GM23338 (cell line): ENCODE measurements around the gene COBLL1.

ENCODE experiments used
- CREB1 ChIP-seq: fragments of 250-450 bp; sonication (Bioruptor Pico); IDR thresholded peaks from 2 replicates; pipeline ENCODE4 v1.5.0; 2020; ENCODE audit warnings: low read depth, mild to moderate bottlenecking, moderate library complexity
- EZH2 ChIP-seq: fragments of 200-600 bp; sonication (generic); IDR thresholded peaks from one replicate; pipeline ENCODE4 v1.8.0; 2017; ENCODE audit warnings: antibody characterized with exemption, mild to moderate bottlenecking, low read depth; ENCODE audit not compliant: unreplicated experiment
- EZH2phosphoT487 ChIP-seq: fragments of 200-600 bp; sonication (generic); IDR thresholded peaks from one replicate; pipeline ENCODE4 v1.8.1; 2018; ENCODE audit warnings: antibody characterized with exemption; ENCODE audit not compliant: unreplicated experiment
- POLR2AphosphoS5 ChIP-seq: IDR thresholded peaks from 2 replicates; pipeline ENCODE4 v1.6.1; 2016; ENCODE audit warnings: antibody characterized with exemption, low read depth
- STAT1 ChIP-seq: IDR thresholded peaks from one replicate; pipeline ENCODE4 v1.6.1; 2016; ENCODE audit warnings: antibody characterized with exemption; ENCODE audit not compliant: unreplicated experiment
- ZNF462 ChIP-seq: fragments of 250-450 bp; sonication (Bioruptor Pico); IDR thresholded peaks from 2 replicates; pipeline ENCODE4 v1.5.0; 2020; ENCODE audit warnings: mild to moderate bottlenecking, moderate library complexity
- TF ChIP-seq, protein P1 (sequence below), 2 experiments: fragments of 200-600 bp in 1 of 2; sonication (generic) in 1 of 2; conservative IDR thresholded peaks; 2 replicates each; pipeline versions ENCODE4 v1.5.1 to v1.6.1; 2016 to 2017; ENCODE audit warnings: antibody characterized with exemption in 2 of 2, low read depth in 2 of 2, mild to moderate bottlenecking in 2 of 2, moderate library complexity in 1 of 2
- TF ChIP-seq, protein P2 (sequence below): IDR thresholded peaks from 2 replicates; pipeline ENCODE4 v1.6.1; 2016; ENCODE audit warnings: antibody characterized with exemption
- TF ChIP-seq, protein P3 (sequence below): IDR thresholded peaks from one replicate; pipeline ENCODE4 v1.6.1; 2018; ENCODE audit warnings: antibody characterized with exemption; ENCODE audit not compliant: unreplicated experiment

DNA sequence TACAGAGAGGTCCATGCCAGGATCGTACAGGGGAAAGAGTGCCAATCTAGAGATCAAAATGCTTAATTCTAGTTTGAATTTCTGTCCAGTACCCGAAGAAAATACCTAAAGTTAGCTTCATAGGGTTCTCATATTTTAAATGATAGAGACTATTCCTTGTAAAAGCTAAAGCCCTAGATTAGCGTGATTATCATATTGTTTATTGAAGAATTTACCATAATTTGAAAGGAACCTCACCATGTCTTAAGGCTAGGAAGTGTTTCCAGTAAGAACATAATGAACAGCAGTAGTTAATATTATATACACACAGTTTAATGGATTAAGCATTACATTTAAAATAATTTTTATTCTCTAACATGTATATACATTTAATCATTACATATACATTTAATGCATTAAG, 68.5 kb downstream of the COBLL1 start:
- TF ChIP-seq, protein P1, sequence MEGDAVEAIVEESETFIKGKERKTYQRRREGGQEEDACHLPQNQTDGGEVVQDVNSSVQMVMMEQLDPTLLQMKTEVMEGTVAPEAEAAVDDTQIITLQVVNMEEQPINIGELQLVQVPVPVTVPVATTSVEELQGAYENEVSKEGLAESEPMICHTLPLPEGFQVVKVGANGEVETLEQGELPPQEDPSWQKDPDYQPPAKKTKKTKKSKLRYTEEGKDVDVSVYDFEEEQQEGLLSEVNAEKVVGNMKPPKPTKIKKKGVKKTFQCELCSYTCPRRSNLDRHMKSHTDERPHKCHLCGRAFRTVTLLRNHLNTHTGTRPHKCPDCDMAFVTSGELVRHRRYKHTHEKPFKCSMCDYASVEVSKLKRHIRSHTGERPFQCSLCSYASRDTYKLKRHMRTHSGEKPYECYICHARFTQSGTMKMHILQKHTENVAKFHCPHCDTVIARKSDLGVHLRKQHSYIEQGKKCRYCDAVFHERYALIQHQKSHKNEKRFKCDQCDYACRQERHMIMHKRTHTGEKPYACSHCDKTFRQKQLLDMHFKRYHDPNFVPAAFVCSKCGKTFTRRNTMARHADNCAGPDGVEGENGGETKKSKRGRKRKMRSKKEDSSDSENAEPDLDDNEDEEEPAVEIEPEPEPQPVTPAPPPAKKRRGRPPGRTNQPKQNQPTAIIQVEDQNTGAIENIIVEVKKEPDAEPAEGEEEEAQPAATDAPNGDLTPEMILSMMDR (conservative IDR thresholded peaks at IDR 0.05; ENCODE audit: low read depth in 2 of 2) = no peak
- TF ChIP-seq EZH2 = no peak
- no peak for TF ChIP-seq POLR2AphosphoS5
- TF ChIP-seq CREB1 (CRISPR knock-in tag) = no peak
- no peak for TF ChIP-seq ZNF462
- TF ChIP-seq, protein P2, sequence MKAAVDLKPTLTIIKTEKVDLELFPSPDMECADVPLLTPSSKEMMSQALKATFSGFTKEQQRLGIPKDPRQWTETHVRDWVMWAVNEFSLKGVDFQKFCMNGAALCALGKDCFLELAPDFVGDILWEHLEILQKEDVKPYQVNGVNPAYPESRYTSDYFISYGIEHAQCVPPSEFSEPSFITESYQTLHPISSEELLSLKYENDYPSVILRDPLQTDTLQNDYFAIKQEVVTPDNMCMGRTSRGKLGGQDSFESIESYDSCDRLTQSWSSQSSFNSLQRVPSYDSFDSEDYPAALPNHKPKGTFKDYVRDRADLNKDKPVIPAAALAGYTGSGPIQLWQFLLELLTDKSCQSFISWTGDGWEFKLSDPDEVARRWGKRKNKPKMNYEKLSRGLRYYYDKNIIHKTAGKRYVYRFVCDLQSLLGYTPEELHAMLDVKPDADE = no peak
- no peak for TF ChIP-seq STAT1
- TF ChIP-seq, protein P3, sequence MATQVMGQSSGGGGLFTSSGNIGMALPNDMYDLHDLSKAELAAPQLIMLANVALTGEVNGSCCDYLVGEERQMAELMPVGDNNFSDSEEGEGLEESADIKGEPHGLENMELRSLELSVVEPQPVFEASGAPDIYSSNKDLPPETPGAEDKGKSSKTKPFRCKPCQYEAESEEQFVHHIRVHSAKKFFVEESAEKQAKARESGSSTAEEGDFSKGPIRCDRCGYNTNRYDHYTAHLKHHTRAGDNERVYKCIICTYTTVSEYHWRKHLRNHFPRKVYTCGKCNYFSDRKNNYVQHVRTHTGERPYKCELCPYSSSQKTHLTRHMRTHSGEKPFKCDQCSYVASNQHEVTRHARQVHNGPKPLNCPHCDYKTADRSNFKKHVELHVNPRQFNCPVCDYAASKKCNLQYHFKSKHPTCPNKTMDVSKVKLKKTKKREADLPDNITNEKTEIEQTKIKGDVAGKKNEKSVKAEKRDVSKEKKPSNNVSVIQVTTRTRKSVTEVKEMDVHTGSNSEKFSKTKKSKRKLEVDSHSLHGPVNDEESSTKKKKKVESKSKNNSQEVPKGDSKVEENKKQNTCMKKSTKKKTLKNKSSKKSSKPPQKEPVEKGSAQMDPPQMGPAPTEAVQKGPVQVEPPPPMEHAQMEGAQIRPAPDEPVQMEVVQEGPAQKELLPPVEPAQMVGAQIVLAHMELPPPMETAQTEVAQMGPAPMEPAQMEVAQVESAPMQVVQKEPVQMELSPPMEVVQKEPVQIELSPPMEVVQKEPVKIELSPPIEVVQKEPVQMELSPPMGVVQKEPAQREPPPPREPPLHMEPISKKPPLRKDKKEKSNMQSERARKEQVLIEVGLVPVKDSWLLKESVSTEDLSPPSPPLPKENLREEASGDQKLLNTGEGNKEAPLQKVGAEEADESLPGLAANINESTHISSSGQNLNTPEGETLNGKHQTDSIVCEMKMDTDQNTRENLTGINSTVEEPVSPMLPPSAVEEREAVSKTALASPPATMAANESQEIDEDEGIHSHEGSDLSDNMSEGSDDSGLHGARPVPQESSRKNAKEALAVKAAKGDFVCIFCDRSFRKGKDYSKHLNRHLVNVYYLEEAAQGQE = no peak
- no peak for TF ChIP-seq EZH2phosphoT487
